ENCODE measurements around the gene FTO. TPM values are rescaled to one million over a fixed set of nuclear protein-coding genes. Genes with fewer than 3 reads are reported as not detected.

FTO gene
- total RNA-seq, 1 donor from 2014 or later = 75.6 TPM

GRCh38 chr16:53984936-53985335, 281.0 kb downstream of the FTO start:
- Histone ChIP-seq H3K36me3 (no peaks in the 10 kb centered on the region), H3K4me3 (no peak overlapping the region), H3K4me1 (no peaks in the 10 kb centered on the region), H3K27me3 (no peaks in the 10 kb centered on the region), H3K27ac (no peak overlapping the region), H3K9me3 (no peaks in the 10 kb centered on the region)
- no peak for ATAC-seq
- intact Hi-C loops (cut with DNase I) = no loop called here
- TF ChIP-seq, protein P1, sequence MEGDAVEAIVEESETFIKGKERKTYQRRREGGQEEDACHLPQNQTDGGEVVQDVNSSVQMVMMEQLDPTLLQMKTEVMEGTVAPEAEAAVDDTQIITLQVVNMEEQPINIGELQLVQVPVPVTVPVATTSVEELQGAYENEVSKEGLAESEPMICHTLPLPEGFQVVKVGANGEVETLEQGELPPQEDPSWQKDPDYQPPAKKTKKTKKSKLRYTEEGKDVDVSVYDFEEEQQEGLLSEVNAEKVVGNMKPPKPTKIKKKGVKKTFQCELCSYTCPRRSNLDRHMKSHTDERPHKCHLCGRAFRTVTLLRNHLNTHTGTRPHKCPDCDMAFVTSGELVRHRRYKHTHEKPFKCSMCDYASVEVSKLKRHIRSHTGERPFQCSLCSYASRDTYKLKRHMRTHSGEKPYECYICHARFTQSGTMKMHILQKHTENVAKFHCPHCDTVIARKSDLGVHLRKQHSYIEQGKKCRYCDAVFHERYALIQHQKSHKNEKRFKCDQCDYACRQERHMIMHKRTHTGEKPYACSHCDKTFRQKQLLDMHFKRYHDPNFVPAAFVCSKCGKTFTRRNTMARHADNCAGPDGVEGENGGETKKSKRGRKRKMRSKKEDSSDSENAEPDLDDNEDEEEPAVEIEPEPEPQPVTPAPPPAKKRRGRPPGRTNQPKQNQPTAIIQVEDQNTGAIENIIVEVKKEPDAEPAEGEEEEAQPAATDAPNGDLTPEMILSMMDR (IDR thresholded peaks at IDR 0.05) = no peak
- no peak for DNase-seq

DNA sequence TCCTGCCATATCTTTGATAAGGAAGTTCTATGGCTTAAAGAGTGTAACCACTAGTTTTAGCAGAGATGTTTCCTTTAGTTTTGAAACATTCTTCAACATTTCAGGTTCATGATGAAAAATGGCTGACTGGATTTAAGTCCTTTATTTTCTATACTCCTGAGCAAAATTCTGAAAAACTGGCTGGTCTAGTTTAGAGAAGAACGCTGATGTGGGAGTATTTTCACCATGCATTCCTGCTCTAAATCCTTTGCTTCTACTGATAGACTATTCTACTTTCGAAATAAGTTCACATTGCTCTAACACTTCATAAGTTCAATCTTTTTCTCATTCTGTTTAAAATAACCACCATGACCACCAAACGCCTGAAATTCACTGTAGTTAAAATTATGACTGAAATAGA, 281.9 kb downstream of the FTO start:
- no peaks in the 10 kb centered on the region for H3K9me3 ChIP-seq
- ATAC-seq (no peak), DNase-seq (no peak)
- TF ChIP-seq, protein P1 (IDR thresholded peaks at IDR 0.05) = no peak
- H3K27me3 ChIP-seq = no peaks in the 10 kb centered on the region
- H3K4me3 ChIP-seq = no peak overlapping the region
- no peak overlapping the region for H3K27ac ChIP-seq
- no peaks in the 10 kb centered on the region for H3K36me3 ChIP-seq
- H3K4me1 ChIP-seq = peaks cover 1% of the 10 kb centered on the region
- intact Hi-C loops (cut with DNase I) = no loop called here

- no peak overlapping the region for H3K27ac ChIP-seq
- ATAC-seq (no peak), DNase-seq (no peak)
- H3K9me3 ChIP-seq = no peaks in the 10 kb centered on the region
- H3K4me3 ChIP-seq = no peak overlapping the region
- no peaks in the 10 kb centered on the region for H3K27me3 ChIP-seq
- TF ChIP-seq, protein P1 (IDR thresholded peaks at IDR 0.05) = no peak
- H3K4me1 ChIP-seq = peaks cover 11% of the 10 kb centered on the region
- H3K36me3 ChIP-seq = no peaks in the 10 kb centered on the region
- intact Hi-C loops (cut with DNase I) = no loop called here
Measured at GRCh38 chr16:53986793-53987192, 282.8 kb downstream of the FTO start.

GRCh38 chr16:53988136-53988535, 284.2 kb downstream of the FTO start:
- Histone ChIP-seq H3K4me1 (peaks cover 15% of the 10 kb centered on the region), H3K4me3 (no peak overlapping the region), H3K36me3 (no peaks in the 10 kb centered on the region), H3K27me3 (no peaks in the 10 kb centered on the region), H3K9me3 (no peaks in the 10 kb centered on the region), H3K27ac (no peak overlapping the region)
- intact Hi-C loops (cut with DNase I) = no loop called here
- DNase-seq (no peak), ATAC-seq (no peak)
- TF ChIP-seq, protein P1 (IDR thresholded peaks at IDR 0.05) = no peak

DNA sequence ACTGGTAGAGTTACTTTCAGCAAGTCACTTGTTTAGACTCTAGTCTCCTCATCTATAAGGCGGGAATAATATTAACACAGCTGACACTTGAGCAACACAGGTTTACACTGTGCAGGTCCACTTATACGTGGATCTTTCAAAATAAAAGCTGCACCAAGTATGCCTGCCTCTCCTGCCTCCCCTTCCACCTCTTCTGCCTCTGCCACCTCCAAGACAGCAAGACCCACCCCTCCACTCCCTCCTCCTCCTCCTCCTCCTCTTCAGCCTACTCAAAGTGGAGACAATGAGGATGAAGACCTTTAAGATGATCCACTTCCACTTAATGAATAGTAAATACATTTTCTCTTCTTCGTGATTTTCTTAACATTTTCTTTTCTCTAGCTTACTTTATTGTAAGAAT, 285.6 kb downstream of the FTO start:
- no peaks in the 10 kb centered on the region for H3K27me3 ChIP-seq
- intact Hi-C loops (cut with DNase I) = no loop called here
- no peak overlapping the region for H3K4me3 ChIP-seq
- ATAC-seq = peak; percentile 25
- TF ChIP-seq, protein P1 (IDR thresholded peaks at IDR 0.05) = no peak
- H3K4me1 ChIP-seq = peaks cover 15% of the 10 kb centered on the region
- H3K9me3 ChIP-seq = no peaks in the 10 kb centered on the region
- no peak for DNase-seq
- no peak overlapping the region for H3K27ac ChIP-seq
- H3K36me3 ChIP-seq = no peaks in the 10 kb centered on the region

- Histone ChIP-seq H3K4me1 (peaks cover 15% of the 10 kb centered on the region), H3K9me3 (no peaks in the 10 kb centered on the region), H3K36me3 (no peaks in the 10 kb centered on the region), H3K27ac (no peak overlapping the region), H3K27me3 (no peaks in the 10 kb centered on the region), H3K4me3 (no peak overlapping the region)
- TF ChIP-seq, protein P1 (IDR thresholded peaks at IDR 0.05) = no peak
- peak; percentile 68 for DNase-seq
- peak; percentile 84 for ATAC-seq
- intact Hi-C loops (cut with DNase I) = no loop called here
Measured at GRCh38 chr16:53991754-53992378, 287.9 kb downstream of the FTO start.

Measured in upper lobe of right lung (tissue), 1 donor.